NT2/D1 (cell line): ENCODE data around the gene CTNNA2.

ENCODE experiments used
- SUZ12 ChIP-seq: IDR thresholded peaks from 2 replicates; pipeline ENCODE4 v1.6.1; 2011; ENCODE audit not compliant: insufficient read length, insufficient read depth; ENCODE audit errors: extremely low read depth
- YY1 ChIP-seq: IDR thresholded peaks from 2 replicates; pipeline ENCODE4 v1.6.1; 2011; ENCODE audit not compliant: insufficient read length, insufficient read depth
- ZNF274 ChIP-seq: IDR thresholded peaks from 2 replicates; pipeline ENCODE4 v1.6.1; 2011; ENCODE audit warnings: mild to moderate bottlenecking, low read depth, low read length

- TF ChIP-seq SUZ12 = no peak
- no peak for TF ChIP-seq YY1
- TF ChIP-seq ZNF274 = no peak
Measured at GRCh38 chr2:79966882-79967281, 454.0 kb downstream of the CTNNA2 start.
